ENCODE data around the gene ADAMTS12. TPM values are rescaled to one million over a fixed set of nuclear protein-coding genes. Genes with fewer than 3 reads are reported as not detected.

Gene ADAMTS12
- total and polyA plus RNA-seq, 7 experiments from 2014 or later: not detected

- H3K36me3 Mint-ChIP-seq: no peaks in the 10 kb centered on the region
- Histone ChIP-seq H3K27me3 (ENCODE audit: control insufficient read depth in 2 of 2, insufficient read depth in 2 of 2, low read length in 2 of 2) (no peaks in the 10 kb centered on the region), H3K4me1 (ENCODE audit: control insufficient read depth in 2 of 2, insufficient read depth in 2 of 2, low read length in 2 of 2) (no peaks in the 10 kb centered on the region), H3K9me3 (ENCODE audit: control insufficient read depth in 2 of 3, low read length in 3 of 3) (no peaks in the 10 kb centered on the region), H3K27ac (ENCODE audit: low read depth, low read length) (no peak overlapping the region), H3K36me3 (ENCODE audit: control insufficient read depth in 2 of 3, insufficient read depth in 3 of 3, low read length in 3 of 3) (no peaks in the 10 kb centered on the region), H3K4me3 (ENCODE audit: low read length) (no peak overlapping the region)
- intact Hi-C loops (cut with micrococcal nuclease): no loop called here
- no peak overlapping the region for H3K4me3 Mint-ChIP-seq
- ChIA-PET POLR2A (no interaction called here), CTCF (no interaction called here)
- DNase-seq: no peak
- H3K27ac Mint-ChIP-seq: no peak overlapping the region
- peaks cover 0 to 3% (median 0%) of the 10 kb centered on the region in 5 donors for H3K27me3 Mint-ChIP-seq
- ATAC-seq: no peak
- peaks cover 0 to 6% (median 0%) of the 10 kb centered on the region in 11 donors for H3K9me3 Mint-ChIP-seq
- H3K4me1 Mint-ChIP-seq: peaks cover 0 to 1% (median 0%) of the 10 kb centered on the region in 7 donors
These were observed 384.4 kb downstream of the ADAMTS12 start for GRCh38 chr5:33507426-33507825.

GRCh38 chr5:33504570-33504969, 387.2 kb downstream of the ADAMTS12 start:
- Mint-ChIP-seq H3K27me3 (peaks cover 0 to 3% (median 0%) of the 10 kb centered on the region in 5 donors), H3K4me1 (peaks cover 0 to 1% (median 0%) of the 10 kb centered on the region in 7 donors), H3K4me3 (no peak overlapping the region), H3K27ac (no peak overlapping the region), H3K36me3 (no peaks in the 10 kb centered on the region), H3K9me3 (peaks cover 0 to 3% (median 0%) of the 10 kb centered on the region in 11 donors)
- ATAC-seq: no peak
- H3K27me3 ChIP-seq (ENCODE audit: control insufficient read depth in 2 of 2, insufficient read depth in 2 of 2, low read length in 2 of 2): no peaks in the 10 kb centered on the region
- no peak overlapping the region for H3K27ac ChIP-seq (ENCODE audit: low read depth, low read length)
- CTCF ChIA-PET: no interaction called here
- no peak overlapping the region for H3K4me3 ChIP-seq (ENCODE audit: low read length)
- H3K4me1 ChIP-seq (ENCODE audit: control insufficient read depth in 2 of 2, insufficient read depth in 2 of 2, low read length in 2 of 2): no peaks in the 10 kb centered on the region
- H3K9me3 ChIP-seq (ENCODE audit: control insufficient read depth in 2 of 3, low read length in 3 of 3): no peaks in the 10 kb centered on the region
- DNase-seq: no peak
- intact Hi-C loops (cut with micrococcal nuclease): no loop called here
- POLR2A ChIA-PET: no interaction called here
- H3K36me3 ChIP-seq (ENCODE audit: control insufficient read depth in 2 of 3, insufficient read depth in 3 of 3, low read length in 3 of 3): no peaks in the 10 kb centered on the region

GRCh38 chr5:33501899-33502298, 389.9 kb downstream of the ADAMTS12 start:
- intact Hi-C loops (cut with micrococcal nuclease): no loop called here
- DNase-seq (no peak), ATAC-seq (no peak)
- Mint-ChIP-seq H3K4me1 (peaks cover 0 to 1% (median 0%) of the 10 kb centered on the region in 7 donors), H3K4me3 (no peak overlapping the region), H3K27ac (no peak overlapping the region), H3K9me3 (peaks cover 0 to 3% (median 0%) of the 10 kb centered on the region in 11 donors), H3K36me3 (no peaks in the 10 kb centered on the region), H3K27me3 (peaks cover 0 to 3% (median 0%) of the 10 kb centered on the region in 5 donors)
- Histone ChIP-seq H3K27ac (ENCODE audit: low read depth, low read length) (no peak overlapping the region), H3K27me3 (ENCODE audit: control insufficient read depth in 2 of 2, insufficient read depth in 2 of 2, low read length in 2 of 2) (no peaks in the 10 kb centered on the region), H3K9me3 (ENCODE audit: control insufficient read depth in 2 of 3, low read length in 3 of 3) (no peaks in the 10 kb centered on the region), H3K36me3 (ENCODE audit: control insufficient read depth in 2 of 3, insufficient read depth in 3 of 3, low read length in 3 of 3) (no peaks in the 10 kb centered on the region), H3K4me3 (ENCODE audit: low read length) (no peak overlapping the region), H3K4me1 (ENCODE audit: control insufficient read depth in 2 of 2, insufficient read depth in 2 of 2, low read length in 2 of 2) (no peaks in the 10 kb centered on the region)
- ChIA-PET POLR2A (no interaction called here), CTCF (no interaction called here)

GRCh38 chr5:33501260-33501659, 390.5 kb downstream of the ADAMTS12 start:
- no peaks in the 10 kb centered on the region for H3K9me3 Mint-ChIP-seq
- H3K4me3 Mint-ChIP-seq: no peak overlapping the region
- no peak for DNase-seq
- ChIA-PET POLR2A (no interaction called here), CTCF (no interaction called here)
- no peak for ATAC-seq
- intact Hi-C loops (cut with micrococcal nuclease): no loop called here
- no peaks in the 10 kb centered on the region for H3K4me1 Mint-ChIP-seq
- H3K36me3 Mint-ChIP-seq: no peaks in the 10 kb centered on the region
- Histone ChIP-seq H3K4me1 (ENCODE audit: control insufficient read depth in 2 of 2, insufficient read depth in 2 of 2, low read length in 2 of 2) (no peaks in the 10 kb centered on the region), H3K36me3 (ENCODE audit: control insufficient read depth in 2 of 3, insufficient read depth in 3 of 3, low read length in 3 of 3) (no peaks in the 10 kb centered on the region), H3K4me3 (ENCODE audit: low read length) (no peak overlapping the region), H3K27me3 (ENCODE audit: control insufficient read depth in 2 of 2, insufficient read depth in 2 of 2, low read length in 2 of 2) (no peaks in the 10 kb centered on the region), H3K27ac (ENCODE audit: low read depth, low read length) (no peak overlapping the region), H3K9me3 (ENCODE audit: control insufficient read depth in 2 of 3, low read length in 3 of 3) (no peaks in the 10 kb centered on the region)
- H3K27me3 Mint-ChIP-seq: no peaks in the 10 kb centered on the region
- H3K27ac Mint-ChIP-seq: no peak overlapping the region

- H3K4me1 Mint-ChIP-seq: no peaks in the 10 kb centered on the region
- Histone ChIP-seq H3K9me3 (ENCODE audit: control insufficient read depth in 2 of 3, low read length in 3 of 3) (no peaks in the 10 kb centered on the region), H3K4me3 (ENCODE audit: low read length) (no peak overlapping the region), H3K27me3 (ENCODE audit: control insufficient read depth in 2 of 2, insufficient read depth in 2 of 2, low read length in 2 of 2) (no peaks in the 10 kb centered on the region), H3K27ac (ENCODE audit: low read depth, low read length) (no peak overlapping the region), H3K36me3 (ENCODE audit: control insufficient read depth in 2 of 3, insufficient read depth in 3 of 3, low read length in 3 of 3) (no peaks in the 10 kb centered on the region), H3K4me1 (ENCODE audit: control insufficient read depth in 2 of 2, insufficient read depth in 2 of 2, low read length in 2 of 2) (no peaks in the 10 kb centered on the region)
- intact Hi-C loops (cut with micrococcal nuclease): no loop called here
- H3K9me3 Mint-ChIP-seq: no peaks in the 10 kb centered on the region
- no peaks in the 10 kb centered on the region for H3K27me3 Mint-ChIP-seq
- no peaks in the 10 kb centered on the region for H3K36me3 Mint-ChIP-seq
- no peak overlapping the region for H3K4me3 Mint-ChIP-seq
- POLR2A ChIA-PET: no interaction called here
- CTCF ChIA-PET: no interaction called here
- no peak overlapping the region for H3K27ac Mint-ChIP-seq
- no peak for DNase-seq
- ATAC-seq: no peak
These were observed 397.3 kb downstream of the ADAMTS12 start for GRCh38 chr5:33494466-33494865.

- Mint-ChIP-seq H3K4me1 (no peaks in the 10 kb centered on the region), H3K4me3 (no peak overlapping the region), H3K36me3 (no peaks in the 10 kb centered on the region), H3K27me3 (no peaks in the 10 kb centered on the region), H3K27ac (no peak overlapping the region), H3K9me3 (peaks cover 0 to 2% (median 0%) of the 10 kb centered on the region in 11 donors)
- ChIA-PET CTCF (no interaction called here), POLR2A (no interaction called here)
- H3K4me1 ChIP-seq (ENCODE audit: control insufficient read depth in 2 of 2, insufficient read depth in 2 of 2, low read length in 2 of 2): no peaks in the 10 kb centered on the region
- H3K9me3 ChIP-seq (ENCODE audit: control insufficient read depth in 2 of 3, low read length in 3 of 3): no peaks in the 10 kb centered on the region
- no peak overlapping the region for H3K4me3 ChIP-seq (ENCODE audit: low read length)
- ATAC-seq: no peak
- H3K27ac ChIP-seq (ENCODE audit: low read depth, low read length): no peak overlapping the region
- intact Hi-C loops (cut with micrococcal nuclease): no loop called here
- DNase-seq: no peak
- H3K36me3 ChIP-seq (ENCODE audit: control insufficient read depth in 2 of 3, insufficient read depth in 3 of 3, low read length in 3 of 3): no peaks in the 10 kb centered on the region
- H3K27me3 ChIP-seq (ENCODE audit: control insufficient read depth in 2 of 2, insufficient read depth in 2 of 2, low read length in 2 of 2): no peaks in the 10 kb centered on the region
These were observed 399.8 kb downstream of the ADAMTS12 start for GRCh38 chr5:33491941-33492340.

- no peaks in the 10 kb centered on the region for H3K4me1 Mint-ChIP-seq
- Histone ChIP-seq H3K9me3 (ENCODE audit: control insufficient read depth in 2 of 3, low read length in 3 of 3) (no peaks in the 10 kb centered on the region), H3K4me3 (ENCODE audit: low read length) (no peak overlapping the region), H3K27me3 (ENCODE audit: control insufficient read depth in 2 of 2, insufficient read depth in 2 of 2, low read length in 2 of 2) (no peaks in the 10 kb centered on the region), H3K27ac (ENCODE audit: low read depth, low read length) (no peak overlapping the region), H3K36me3 (ENCODE audit: control insufficient read depth in 2 of 3, insufficient read depth in 3 of 3, low read length in 3 of 3) (no peaks in the 10 kb centered on the region), H3K4me1 (ENCODE audit: control insufficient read depth in 2 of 2, insufficient read depth in 2 of 2, low read length in 2 of 2) (no peaks in the 10 kb centered on the region)
- no peaks in the 10 kb centered on the region for H3K27me3 Mint-ChIP-seq
- ChIA-PET CTCF (no interaction called here), POLR2A (no interaction called here)
- no peak for ATAC-seq
- intact Hi-C loops (cut with micrococcal nuclease): no loop called here
- no peak for DNase-seq
- H3K27ac Mint-ChIP-seq: no peak overlapping the region
- H3K36me3 Mint-ChIP-seq: no peaks in the 10 kb centered on the region
- peaks cover 0 to 2% (median 0%) of the 10 kb centered on the region in 11 donors for H3K9me3 Mint-ChIP-seq
- H3K4me3 Mint-ChIP-seq: no peak overlapping the region
These were observed 401.6 kb downstream of the ADAMTS12 start for GRCh38 chr5:33490071-33490665.
